Measurements from ENCODE around the gene TAS1R3.

The TAS1R3 gene

GRCh38 chr1:1291548-1292441 is 39.3 kb upstream of the TAS1R3 start:
- H3K4me3 ChIP-seq (replicated peaks; ENCODE audit: low read depth, low read length), result no peak overlapping the region
- DNase-seq (ENCODE audit: extremely low read depth, low read depth), result no peak
- TF ChIP-seq CTCF (IDR thresholded peaks at IDR 0.05; ENCODE audit: low read depth, low read length, missing control alignments), result peak; percentile 54

GRCh38 chr1:1292442-1292779 is 38.7 kb upstream of the TAS1R3 start:
- no peak for TF ChIP-seq CTCF (IDR thresholded peaks at IDR 0.05; ENCODE audit: low read depth, low read length, missing control alignments)
- no peak for DNase-seq (ENCODE audit: extremely low read depth, low read depth)

GRCh38 chr1:1292851-1293250 is 38.2 kb upstream of the TAS1R3 start:
- TF ChIP-seq CTCF (IDR thresholded peaks at IDR 0.05; ENCODE audit: low read depth, low read length, missing control alignments), result no peak
- H3K4me3 ChIP-seq (replicated peaks; ENCODE audit: low read depth, low read length), result no peak overlapping the region
- no peak for DNase-seq (ENCODE audit: extremely low read depth, low read depth)

More at GRCh38 chr1:1292442-1292779, 38.7 kb upstream of the TAS1R3 start:
- no peak overlapping the region for H3K4me3 ChIP-seq (replicated peaks; ENCODE audit: low read depth, low read length)

- H3K4me3 ChIP-seq (replicated peaks; ENCODE audit: low read depth, low read length), result no peak overlapping the region
- no peak for TF ChIP-seq CTCF (IDR thresholded peaks at IDR 0.05; ENCODE audit: low read depth, low read length, missing control alignments)
- no peak for DNase-seq (ENCODE audit: extremely low read depth, low read depth)
Observed at GRCh38 chr1:1293263-1294249, 37.5 kb upstream of the TAS1R3 start.

GRCh38 chr1:1294250-1294890 is 36.7 kb upstream of the TAS1R3 start:
- no peak overlapping the region for H3K4me3 ChIP-seq (replicated peaks; ENCODE audit: low read depth, low read length)
- no peak for TF ChIP-seq CTCF (IDR thresholded peaks at IDR 0.05; ENCODE audit: low read depth, low read length, missing control alignments)
- DNase-seq (ENCODE audit: extremely low read depth, low read depth), result no peak

GRCh38 chr1:1295154-1295923 is 35.7 kb upstream of the TAS1R3 start:
- no peak overlapping the region for H3K4me3 ChIP-seq (replicated peaks; ENCODE audit: low read depth, low read length)
- no peak for DNase-seq (ENCODE audit: extremely low read depth, low read depth)
- TF ChIP-seq CTCF (IDR thresholded peaks at IDR 0.05; ENCODE audit: low read depth, low read length, missing control alignments), result no peak
